Activated CD4-positive, alpha-beta T cell treated with anti-CD3 and anti-CD28 coated beads, Interleukin-2, amount 10 ng/mL, durations not matched to agents 24 days and 14 days (primary cell): ENCODE measurements around the gene APOLD1. TPM values are rescaled to one million over a fixed set of nuclear protein-coding genes. Genes with fewer than 3 reads are reported as not detected.
"Not testable (repeated sequence)": the region's sequence is repeated elsewhere in the genome, so short reads cannot be mapped to it uniquely, and the experiment has no call there.

Experiments used
- DNase-seq: peaks from one replicate; pipeline ENCODE4 v3.0.0; 2022
- H3K27ac Mint-ChIP-seq: one replicate; pipeline ENCODE4 v1.8.0; 2022; ENCODE audit warnings: mild to moderate bottlenecking, mixed read lengths
- H3K27me3 Mint-ChIP-seq: one replicate; pipeline ENCODE4 v1.8.0; 2022; ENCODE audit warnings: mixed read lengths
- H3K36me3 Mint-ChIP-seq: one replicate; pipeline ENCODE4 v1.8.0; 2022; ENCODE audit warnings: low read depth, mild to moderate bottlenecking, mixed read lengths
- H3K4me1 Mint-ChIP-seq: one replicate; pipeline ENCODE4 v1.8.0; 2021; ENCODE audit warnings: mixed read lengths
- H3K4me3 Mint-ChIP-seq: one replicate; pipeline ENCODE4 v1.8.0; 2022; ENCODE audit warnings: mild to moderate bottlenecking, moderate library complexity, mixed read lengths
- H3K9me3 Mint-ChIP-seq: one replicate; pipeline ENCODE4 v1.8.0; 2021; ENCODE audit warnings: mixed read lengths
- intact Hi-C: fragments of 100-400 bp; cut with micrococcal nuclease; formaldehyde crosslinking; loops from one replicate; pipeline ENCODE4 v1.15.1; 2023
- total RNA-seq: library from RNA; stranded (reverse); gene quantifications from 2 replicates; pipeline ENCODE4 v1.2.3, GENCODE V29; 2022

Gene APOLD1
- total RNA-seq = 4.1 and 5.2 TPM in 2 replicates

- no peak for DNase-seq
- Mint-ChIP-seq H3K27ac (peak within 1 kb of the TSS; percentile 83), H3K9me3 (no peaks in the 10 kb centered on the region)
Measured at GRCh38 chr12:12784911-12785814, at the start of gene APOLD1. APOLD1 (plus strand) TSS chr12:12785659; CDS start chr12:12785692, 33 bp downstream.

GRCh38 chr12:12736759-12737676 lies 48.4 kb upstream of the APOLD1 start:
- intact Hi-C loops = loop anchor here (1.0 kb wide), 2 partner anchors 12 to 361 kb away; no protein-coding TSS in a partner anchor
- H3K27ac Mint-ChIP-seq = peak overlapping the region; percentile 95
- no peaks in the 10 kb centered on the region for H3K27me3 Mint-ChIP-seq
- H3K4me1 Mint-ChIP-seq = peaks cover 47% of the 10 kb centered on the region
- peak overlapping the region; percentile 85 for H3K4me3 Mint-ChIP-seq
- H3K36me3 Mint-ChIP-seq = peaks cover 15% of the 10 kb centered on the region
- DNase-seq = peak; percentile 85
- H3K9me3 Mint-ChIP-seq = no peaks in the 10 kb centered on the region

More at GRCh38 chr12:12784911-12785814, at the start of gene APOLD1:
- Mint-ChIP-seq H3K4me3 (peak within 1 kb of the TSS; percentile 89), H3K36me3 (peaks cover 4% of the 10 kb centered on the region), H3K27me3 (no peaks in the 10 kb centered on the region), H3K4me1 (peaks cover 33% of the 10 kb centered on the region)
- intact Hi-C loops = loop anchor here (5.0 kb wide), 4 partner anchors 112 to 427 kb away; no protein-coding TSS in a partner anchor

- Mint-ChIP-seq H3K36me3 (peaks cover 17% of the 10 kb centered on the region), H3K4me1 (peaks cover 44% of the 10 kb centered on the region)
- DNase-seq, H3K9me3 Mint-ChIP-seq, H3K27ac Mint-ChIP-seq, intact Hi-C loops, H3K27me3 Mint-ChIP-seq, H3K4me3 Mint-ChIP-seq: not testable (repeated sequence)
Measured at GRCh38 chr12:12738152-12738551, 47.3 kb upstream of the APOLD1 start.

- H3K27me3 Mint-ChIP-seq = no peaks in the 10 kb centered on the region
- intact Hi-C loops = no loop called here
- no peak overlapping the region for H3K27ac Mint-ChIP-seq
- no peak overlapping the region for H3K4me3 Mint-ChIP-seq
- H3K36me3 Mint-ChIP-seq = peaks cover 32% of the 10 kb centered on the region
- DNase-seq = no peak
- peaks cover 30% of the 10 kb centered on the region for H3K4me1 Mint-ChIP-seq
- no peaks in the 10 kb centered on the region for H3K9me3 Mint-ChIP-seq
Measured at GRCh38 chr12:12741660-12742059, 43.8 kb upstream of the APOLD1 start.

- Mint-ChIP-seq H3K36me3 (peaks cover 48% of the 10 kb centered on the region), H3K4me1 (peaks cover 21% of the 10 kb centered on the region), H3K27ac (peak overlapping the region; percentile 44), H3K4me3 (no peak overlapping the region), H3K9me3 (no peaks in the 10 kb centered on the region), H3K27me3 (no peaks in the 10 kb centered on the region)
- intact Hi-C loops = no loop called here
- DNase-seq = no peak
Measured at GRCh38 chr12:12744546-12745305, 40.7 kb upstream of the APOLD1 start.

GRCh38 chr12:12745576-12746211 lies 39.8 kb upstream of the APOLD1 start:
- H3K27me3 Mint-ChIP-seq = no peaks in the 10 kb centered on the region
- intact Hi-C loops = no loop called here
- no peak overlapping the region for H3K27ac Mint-ChIP-seq
- peaks cover 23% of the 10 kb centered on the region for H3K4me1 Mint-ChIP-seq
- peaks cover 48% of the 10 kb centered on the region for H3K36me3 Mint-ChIP-seq
- no peak overlapping the region for H3K4me3 Mint-ChIP-seq
- H3K9me3 Mint-ChIP-seq = no peaks in the 10 kb centered on the region
- no peak for DNase-seq

GRCh38 chr12:12747278-12747677 lies 38.2 kb upstream of the APOLD1 start:
- no peaks in the 10 kb centered on the region for H3K27me3 Mint-ChIP-seq
- no peak for DNase-seq
- H3K27ac Mint-ChIP-seq = no peak overlapping the region
- H3K4me3 Mint-ChIP-seq = no peak overlapping the region
- peaks cover 59% of the 10 kb centered on the region for H3K36me3 Mint-ChIP-seq
- H3K9me3 Mint-ChIP-seq = no peaks in the 10 kb centered on the region
- peaks cover 17% of the 10 kb centered on the region for H3K4me1 Mint-ChIP-seq
- intact Hi-C loops = no loop called here

- no peak for DNase-seq
- Mint-ChIP-seq H3K9me3 (no peaks in the 10 kb centered on the region), H3K27me3 (no peaks in the 10 kb centered on the region), H3K4me1 (peaks cover 15% of the 10 kb centered on the region), H3K27ac (no peak overlapping the region), H3K4me3 (no peak overlapping the region), H3K36me3 (peaks cover 61% of the 10 kb centered on the region)
- intact Hi-C loops = no loop called here
Measured at GRCh38 chr12:12748044-12748443, 37.4 kb upstream of the APOLD1 start.

- H3K27ac Mint-ChIP-seq = no peak overlapping the region
Measured at GRCh38 chr12:12749433-12749832, 36.0 kb upstream of the APOLD1 start.

GRCh38 chr12:12755923-12756322 lies 29.5 kb upstream of the APOLD1 start:
- Mint-ChIP-seq H3K36me3 (peaks cover 38% of the 10 kb centered on the region), H3K27me3 (no peaks in the 10 kb centered on the region), H3K4me3 (no peak overlapping the region), H3K9me3 (no peaks in the 10 kb centered on the region), H3K4me1 (no peaks in the 10 kb centered on the region), H3K27ac (no peak overlapping the region)
- DNase-seq = no peak
- intact Hi-C loops = no loop called here

More at GRCh38 chr12:12749433-12749832, 36.0 kb upstream of the APOLD1 start:
- no peak overlapping the region for H3K4me3 Mint-ChIP-seq
- DNase-seq = no peak
- intact Hi-C loops = no loop called here
- H3K36me3 Mint-ChIP-seq = peaks cover 54% of the 10 kb centered on the region
- H3K27me3 Mint-ChIP-seq = no peaks in the 10 kb centered on the region
- H3K9me3 Mint-ChIP-seq = no peaks in the 10 kb centered on the region
- H3K4me1 Mint-ChIP-seq = peaks cover 15% of the 10 kb centered on the region

GRCh38 chr12:12757121-12757520 lies 28.3 kb upstream of the APOLD1 start:
- DNase-seq = no peak
- peaks cover 32% of the 10 kb centered on the region for H3K36me3 Mint-ChIP-seq
- intact Hi-C loops = no loop called here
- H3K4me1 Mint-ChIP-seq = no peaks in the 10 kb centered on the region
- H3K9me3 Mint-ChIP-seq = no peaks in the 10 kb centered on the region
- H3K4me3 Mint-ChIP-seq = no peak overlapping the region
- H3K27me3 Mint-ChIP-seq = no peaks in the 10 kb centered on the region
- H3K27ac Mint-ChIP-seq = no peak overlapping the region

- Mint-ChIP-seq H3K4me3 (no peak overlapping the region), H3K36me3 (peaks cover 32% of the 10 kb centered on the region), H3K4me1 (no peaks in the 10 kb centered on the region), H3K27ac (no peak overlapping the region), H3K27me3 (no peaks in the 10 kb centered on the region), H3K9me3 (no peaks in the 10 kb centered on the region)
- intact Hi-C loops = no loop called here
- DNase-seq = no peak
Measured at GRCh38 chr12:12759234-12759915, 26.1 kb upstream of the APOLD1 start.
